DND-41 (cell line): Measurements from ENCODE around the gene PRELID1.

ENCODE experiments used
- EZH2 ChIP-seq: IDR thresholded peaks from 3 replicates; pipeline ENCODE4 v1.6.1; 2012; ENCODE audit warnings: borderline replicate concordance, low read depth, mild to moderate bottlenecking, moderate library complexity, low read length, inconsistent platforms; ENCODE audit not compliant: severe bottlenecking
- TF ChIP-seq, protein P1 (sequence below): IDR thresholded peaks from 2 replicates; pipeline ENCODE4 v1.5.1; 2012; ENCODE audit warnings: borderline replicate concordance, low read length, moderate library complexity, mild to moderate bottlenecking; ENCODE audit not compliant: poor library complexity, severe bottlenecking; ENCODE audit errors: extremely low read depth

- TF ChIP-seq, protein P1, sequence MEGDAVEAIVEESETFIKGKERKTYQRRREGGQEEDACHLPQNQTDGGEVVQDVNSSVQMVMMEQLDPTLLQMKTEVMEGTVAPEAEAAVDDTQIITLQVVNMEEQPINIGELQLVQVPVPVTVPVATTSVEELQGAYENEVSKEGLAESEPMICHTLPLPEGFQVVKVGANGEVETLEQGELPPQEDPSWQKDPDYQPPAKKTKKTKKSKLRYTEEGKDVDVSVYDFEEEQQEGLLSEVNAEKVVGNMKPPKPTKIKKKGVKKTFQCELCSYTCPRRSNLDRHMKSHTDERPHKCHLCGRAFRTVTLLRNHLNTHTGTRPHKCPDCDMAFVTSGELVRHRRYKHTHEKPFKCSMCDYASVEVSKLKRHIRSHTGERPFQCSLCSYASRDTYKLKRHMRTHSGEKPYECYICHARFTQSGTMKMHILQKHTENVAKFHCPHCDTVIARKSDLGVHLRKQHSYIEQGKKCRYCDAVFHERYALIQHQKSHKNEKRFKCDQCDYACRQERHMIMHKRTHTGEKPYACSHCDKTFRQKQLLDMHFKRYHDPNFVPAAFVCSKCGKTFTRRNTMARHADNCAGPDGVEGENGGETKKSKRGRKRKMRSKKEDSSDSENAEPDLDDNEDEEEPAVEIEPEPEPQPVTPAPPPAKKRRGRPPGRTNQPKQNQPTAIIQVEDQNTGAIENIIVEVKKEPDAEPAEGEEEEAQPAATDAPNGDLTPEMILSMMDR = no peak
- TF ChIP-seq EZH2 = no peak
Measured at GRCh38 chr5:177306674-177307543, 3.3 kb downstream of the PRELID1 start.
